ENCODE data around the gene CYB561. TPM values are rescaled to one million over a fixed set of nuclear protein-coding genes. Genes with fewer than 3 reads are reported as not detected.

CYB561 gene
- total RNA-seq, 1 donor from 2014 or later = 23.0 TPM

DNA sequence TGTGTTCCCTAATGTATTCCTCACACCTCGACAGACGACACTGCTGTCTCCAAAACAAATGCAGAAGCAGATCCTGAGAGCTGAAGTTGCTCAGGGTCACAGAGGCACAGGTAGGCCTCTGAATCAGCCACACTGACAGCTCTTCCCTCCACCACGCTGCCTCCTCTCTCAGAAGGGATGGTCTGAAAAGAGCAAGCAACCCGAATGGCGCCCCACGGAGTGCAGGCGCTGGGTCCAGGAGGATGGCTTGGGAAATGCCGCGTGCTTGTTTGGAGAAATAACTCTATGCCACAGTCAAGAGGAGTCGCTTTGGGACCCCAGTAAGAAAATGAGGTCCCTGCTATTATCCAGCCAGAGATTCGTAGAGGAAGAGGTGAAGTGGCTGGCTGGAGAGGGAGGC is 15.9 kb downstream of the CYB561 start:
- Histone ChIP-seq H3K27ac (no peak overlapping the region), H3K27me3 (no peaks in the 10 kb centered on the region), H3K4me1 (peaks cover 15 to 20% of the 10 kb centered on the region in 2 donors), H3K36me3 (no peaks in the 10 kb centered on the region), H3K9me3 (no peaks in the 10 kb centered on the region), H3K4me3 (no peak overlapping the region)
- TF ChIP-seq, protein P1, sequence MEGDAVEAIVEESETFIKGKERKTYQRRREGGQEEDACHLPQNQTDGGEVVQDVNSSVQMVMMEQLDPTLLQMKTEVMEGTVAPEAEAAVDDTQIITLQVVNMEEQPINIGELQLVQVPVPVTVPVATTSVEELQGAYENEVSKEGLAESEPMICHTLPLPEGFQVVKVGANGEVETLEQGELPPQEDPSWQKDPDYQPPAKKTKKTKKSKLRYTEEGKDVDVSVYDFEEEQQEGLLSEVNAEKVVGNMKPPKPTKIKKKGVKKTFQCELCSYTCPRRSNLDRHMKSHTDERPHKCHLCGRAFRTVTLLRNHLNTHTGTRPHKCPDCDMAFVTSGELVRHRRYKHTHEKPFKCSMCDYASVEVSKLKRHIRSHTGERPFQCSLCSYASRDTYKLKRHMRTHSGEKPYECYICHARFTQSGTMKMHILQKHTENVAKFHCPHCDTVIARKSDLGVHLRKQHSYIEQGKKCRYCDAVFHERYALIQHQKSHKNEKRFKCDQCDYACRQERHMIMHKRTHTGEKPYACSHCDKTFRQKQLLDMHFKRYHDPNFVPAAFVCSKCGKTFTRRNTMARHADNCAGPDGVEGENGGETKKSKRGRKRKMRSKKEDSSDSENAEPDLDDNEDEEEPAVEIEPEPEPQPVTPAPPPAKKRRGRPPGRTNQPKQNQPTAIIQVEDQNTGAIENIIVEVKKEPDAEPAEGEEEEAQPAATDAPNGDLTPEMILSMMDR (IDR thresholded peaks at IDR 0.05) = no peak
- DNase-seq (ENCODE audit: low spot score in 2 of 2) = no peak
- intact Hi-C loops (cut with DNase I) = no loop called here

GRCh38 chr17:63429766-63430165 is 16.3 kb downstream of the CYB561 start:
- Histone ChIP-seq H3K4me3 (no peak overlapping the region), H3K36me3 (no peaks in the 10 kb centered on the region), H3K27me3 (no peaks in the 10 kb centered on the region), H3K4me1 (peaks cover 12 to 16% of the 10 kb centered on the region in 2 donors), H3K27ac (no peak overlapping the region), H3K9me3 (no peaks in the 10 kb centered on the region)
- DNase-seq (ENCODE audit: low spot score in 2 of 2) = no peak
- TF ChIP-seq, protein P1 (IDR thresholded peaks at IDR 0.05) = no peak
- intact Hi-C loops (cut with DNase I) = no loop called here

- TF ChIP-seq, protein P1 (IDR thresholded peaks at IDR 0.05) = no peak
- H3K4me1 ChIP-seq = no peaks in the 10 kb centered on the region
- no peak overlapping the region for H3K4me3 ChIP-seq
- no peak overlapping the region for H3K27ac ChIP-seq
- no peaks in the 10 kb centered on the region for H3K36me3 ChIP-seq
- no peaks in the 10 kb centered on the region for H3K27me3 ChIP-seq
- intact Hi-C loops (cut with DNase I) = no loop called here
- no peak for DNase-seq (ENCODE audit: low spot score in 2 of 2)
- H3K9me3 ChIP-seq = no peaks in the 10 kb centered on the region
These were observed 19.2 kb downstream of the CYB561 start for GRCh38 chr17:63426917-63427308.

- H3K36me3 ChIP-seq = no peaks in the 10 kb centered on the region
- no peak overlapping the region for H3K4me3 ChIP-seq
- H3K27ac ChIP-seq = no peak overlapping the region
- TF ChIP-seq, protein P1 (IDR thresholded peaks at IDR 0.05) = no peak
- no peaks in the 10 kb centered on the region for H3K9me3 ChIP-seq
- H3K4me1 ChIP-seq = no peaks in the 10 kb centered on the region
- DNase-seq (ENCODE audit: low spot score in 2 of 2) = peak in 1 of 2 donors; percentile 46
- intact Hi-C loops (cut with DNase I) = no loop called here
- H3K27me3 ChIP-seq = no peaks in the 10 kb centered on the region
These were observed 19.8 kb downstream of the CYB561 start for GRCh38 chr17:63426041-63426916.

GRCh38 chr17:63425483-63425882 is 20.6 kb downstream of the CYB561 start:
- H3K4me3 ChIP-seq = no peak overlapping the region
- DNase-seq (ENCODE audit: low spot score in 2 of 2) = peak in 1 of 2 donors; percentile 87
- H3K36me3 ChIP-seq = no peaks in the 10 kb centered on the region
- intact Hi-C loops (cut with DNase I) = loop anchor here (1.0 kb wide), 2 partner anchors 54 to 187 kb away; no protein-coding TSS in a partner anchor
- H3K27me3 ChIP-seq = no peaks in the 10 kb centered on the region
- H3K4me1 ChIP-seq = no peaks in the 10 kb centered on the region
- TF ChIP-seq, protein P1 (IDR thresholded peaks at IDR 0.05) = peak; percentile 90 to 94 (median 93)
- no peaks in the 10 kb centered on the region for H3K9me3 ChIP-seq
- no peak overlapping the region for H3K27ac ChIP-seq
